Activated naive CD8-positive, alpha-beta T cell treated with anti-CD3 and anti-CD28 coated beads, Interleukin-2, amount 10 ng/mL, durations not matched to agents 7 days and 5 days (primary cell): Measurements from ENCODE around the gene GH1. TPM values are rescaled to one million over a fixed set of nuclear protein-coding genes. Genes with fewer than 3 reads are reported as not detected.
A peak's percentile ranks its signal among the peaks of the same experiment; 100 is the strongest.

Source experiments
- ATAC-seq: fragments of 150-1000 bp; cut with Tn5 transposase; one replicate; pipeline ENCODE4 v1.10.0; 2021; ENCODE audit warnings: low read depth, moderate library complexity
- POLR2A ChIA-PET: fragments of 350-600 bp; sonication (Branson Sonifier 250); formaldehyde crosslinking; loops from one replicate; lab custom pipeline; 2021; ENCODE audit warnings: antibody characterized with exemption; lab: Charles Lee
- DNase-seq: peaks from one replicate; pipeline ENCODE4 v3.0.0; 2021
- H3K27ac Mint-ChIP-seq: one replicate; pipeline ENCODE4 v1.8.0; 2022; ENCODE audit warnings: mild to moderate bottlenecking, mixed read lengths
- H3K27me3 Mint-ChIP-seq: one replicate; pipeline ENCODE4 v1.8.0; 2022; ENCODE audit warnings: mild to moderate bottlenecking, moderate library complexity, mixed read lengths
- H3K36me3 Mint-ChIP-seq: one replicate; pipeline ENCODE4 v1.8.0; 2021; ENCODE audit warnings: mild to moderate bottlenecking, mixed read lengths
- H3K4me1 Mint-ChIP-seq: one replicate; pipeline ENCODE4 v1.8.0; 2021; ENCODE audit warnings: mixed read lengths
- H3K4me3 Mint-ChIP-seq: one replicate; pipeline ENCODE4 v1.8.0; 2022; ENCODE audit warnings: mild to moderate bottlenecking, moderate library complexity, mixed read lengths
- H3K9me3 Mint-ChIP-seq: one replicate; pipeline ENCODE4 v1.8.0; 2021; ENCODE audit warnings: mixed read lengths
- total RNA-seq, 2 experiments: library from RNA; stranded (reverse); gene quantifications; one replicate each; pipeline ENCODE4 v1.2.3, GENCODE V29; 2021

Gene GH1
- total RNA-seq, 2 experiments from 2014 or later, result not detected

DNA sequence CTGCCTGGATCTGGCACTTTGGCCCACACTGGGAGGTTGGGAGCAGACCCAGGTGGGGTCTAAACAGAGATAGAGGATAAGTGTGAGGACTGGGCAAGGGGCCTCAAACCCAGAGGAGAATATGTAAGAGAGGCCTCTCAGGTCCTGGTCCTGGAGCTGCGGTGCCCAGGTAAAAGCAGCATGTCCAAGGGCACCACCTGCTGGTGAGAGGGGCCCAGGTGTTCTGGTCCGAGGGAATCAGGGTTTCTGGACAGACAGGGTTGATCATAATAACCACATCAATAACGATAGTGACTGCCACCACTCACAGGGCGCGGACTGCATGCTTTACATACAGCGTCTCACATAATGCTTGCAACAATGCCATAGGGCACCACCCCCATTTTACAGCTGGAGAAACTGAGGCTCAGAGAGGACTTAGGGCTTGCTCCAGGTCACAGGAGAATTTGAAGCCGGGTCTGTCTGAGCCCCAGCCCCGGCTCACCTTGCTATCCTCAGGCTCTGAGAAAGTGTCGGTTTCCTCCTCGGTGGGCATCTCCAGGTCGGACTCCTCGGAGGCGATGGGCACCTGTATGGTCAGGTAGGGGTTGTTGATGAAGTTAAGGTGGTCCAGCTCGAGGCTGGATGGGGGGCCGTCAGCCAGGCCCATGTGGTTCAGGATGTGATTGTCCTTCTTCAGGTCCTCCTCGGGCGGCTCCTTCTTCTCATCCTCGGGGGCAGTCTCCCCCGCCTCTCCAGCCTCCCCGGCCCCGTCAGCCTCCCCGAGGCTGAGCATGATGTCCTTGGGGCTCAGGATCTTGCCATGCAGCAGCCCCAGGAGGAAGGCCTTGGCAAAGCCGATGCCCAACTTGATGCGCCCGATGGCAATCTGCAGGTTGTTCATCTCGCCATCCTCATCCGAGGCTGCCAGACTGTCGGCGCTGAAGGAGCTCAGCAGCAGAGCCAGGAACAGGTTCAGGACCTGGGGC lies 32.6 kb upstream of the GH1 start:
- DNase-seq (peak; percentile 53), ATAC-seq (no peak)
- H3K4me3 Mint-ChIP-seq, result no peak overlapping the region
- peaks cover 14% of the 10 kb centered on the region for H3K4me1 Mint-ChIP-seq
- no peak overlapping the region for H3K27ac Mint-ChIP-seq
- H3K27me3 Mint-ChIP-seq, result peaks cover 2% of the 10 kb centered on the region
- POLR2A ChIA-PET, result interaction anchor here (1.3 kb wide), 1 partner anchor 19 kb away, joined by 4 read pairs; the partner anchor contains the start of gene CD79B
- H3K36me3 Mint-ChIP-seq, result no peaks in the 10 kb centered on the region
- H3K9me3 Mint-ChIP-seq, result no peaks in the 10 kb centered on the region

DNA sequence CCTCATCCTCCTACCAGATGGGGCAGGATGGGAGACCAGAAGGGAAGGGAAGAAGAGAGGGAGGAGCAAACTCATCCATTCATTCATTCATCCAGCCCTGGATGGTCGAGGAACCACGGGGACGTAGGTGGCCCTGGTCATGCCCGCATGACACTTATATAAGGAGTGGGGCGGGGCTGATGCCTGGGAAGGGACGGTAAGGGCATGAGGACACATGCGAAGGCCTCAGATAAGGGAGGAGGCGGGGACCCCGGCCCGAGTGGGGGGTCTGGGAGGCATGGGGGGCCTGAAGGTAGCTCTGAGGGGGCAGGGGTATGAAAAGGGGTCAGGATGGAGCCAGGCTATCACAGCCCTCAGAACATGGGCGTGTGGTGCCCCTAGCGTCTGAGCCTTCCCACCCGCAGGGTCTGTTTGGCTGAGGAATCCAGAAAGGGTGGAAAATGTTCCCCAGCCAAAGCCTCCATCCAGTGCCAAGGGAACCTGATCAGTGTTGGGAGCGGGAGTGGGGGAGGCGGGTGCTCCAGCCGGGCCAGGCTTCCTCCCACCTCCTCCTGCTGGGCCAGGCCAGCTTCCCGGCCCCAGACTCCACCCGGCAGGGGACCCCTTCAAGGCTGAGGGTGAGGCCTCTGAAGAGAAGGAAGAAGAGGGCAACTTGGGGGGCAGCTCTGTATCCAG lies 31.1 kb upstream of the GH1 start:
- Mint-ChIP-seq H3K36me3 (no peaks in the 10 kb centered on the region), H3K27ac (no peak overlapping the region), H3K4me1 (peaks cover 16% of the 10 kb centered on the region), H3K4me3 (no peak overlapping the region), H3K9me3 (no peaks in the 10 kb centered on the region), H3K27me3 (peaks cover 2% of the 10 kb centered on the region)
- POLR2A ChIA-PET, result interaction anchor here (1.0 to 1.3 kb wide), 2 partner anchors 18 to 50 kb away, joined by 4 read pairs; partner anchors contain the start of gene CD79B
- ATAC-seq (no peak), DNase-seq (no peak)

DNA sequence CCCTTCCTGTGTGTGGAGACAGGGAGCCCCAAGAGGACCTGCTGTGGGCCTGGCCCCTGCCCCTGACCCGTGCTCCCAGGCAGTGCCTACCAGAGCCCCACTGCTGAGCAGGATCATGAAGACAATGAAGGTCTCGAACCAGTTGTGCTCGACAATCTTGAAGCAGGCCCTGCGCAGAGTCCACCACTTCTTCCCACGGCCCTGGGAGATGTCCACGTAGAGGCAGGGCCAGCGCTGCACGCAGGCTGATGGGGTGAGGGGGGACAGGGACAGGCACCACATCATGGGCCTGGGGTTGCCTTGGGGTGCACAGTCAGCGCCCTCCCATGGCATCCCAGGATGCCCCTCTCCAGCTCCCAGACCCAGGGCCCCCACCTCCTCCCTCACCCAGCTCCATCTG lies 29.9 kb upstream of the GH1 start:
- Mint-ChIP-seq H3K9me3 (no peaks in the 10 kb centered on the region), H3K27ac (no peak overlapping the region), H3K4me3 (no peak overlapping the region), H3K36me3 (no peaks in the 10 kb centered on the region), H3K4me1 (peaks cover 7% of the 10 kb centered on the region), H3K27me3 (peaks cover 8% of the 10 kb centered on the region)
- ATAC-seq (no peak), DNase-seq (no peak)
- POLR2A ChIA-PET, result interaction anchor here (1.0 kb wide), 1 partner anchor 51 kb away, joined by 4 read pairs; no protein-coding TSS in a partner anchor

DNA sequence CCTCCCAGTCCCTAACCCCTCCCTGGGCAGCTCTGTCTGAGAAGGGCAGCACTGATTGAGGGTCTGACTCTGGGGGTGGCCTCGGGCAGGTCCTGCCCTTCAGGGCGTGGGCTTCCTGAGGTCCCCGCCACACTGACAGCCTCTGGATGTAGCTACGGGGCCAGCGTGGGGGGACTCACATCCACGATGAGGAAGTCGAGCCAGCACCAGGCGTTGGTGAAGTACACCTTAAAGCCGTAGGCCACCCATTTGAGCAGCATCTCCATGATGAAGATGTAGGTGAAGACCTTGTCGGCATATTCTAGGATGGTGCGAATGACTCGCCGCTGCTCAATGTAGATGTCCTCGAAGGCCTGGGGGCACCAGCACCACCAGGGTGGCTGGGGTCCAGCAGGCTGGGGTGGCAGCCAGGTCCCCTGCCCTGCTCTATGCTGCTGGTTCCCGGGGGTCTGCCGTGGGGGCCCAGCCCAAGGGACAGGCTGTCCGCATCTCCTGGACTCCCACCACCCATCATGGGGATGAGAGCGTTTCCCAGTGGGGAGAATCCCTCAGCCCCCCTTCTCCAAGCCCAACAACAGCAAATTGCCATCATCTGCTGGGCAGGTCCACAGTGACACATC lies 29.2 kb upstream of the GH1 start:
- Mint-ChIP-seq H3K4me3 (no peak overlapping the region), H3K27me3 (peaks cover 11% of the 10 kb centered on the region), H3K9me3 (no peaks in the 10 kb centered on the region), H3K27ac (no peak overlapping the region), H3K4me1 (peaks cover 7% of the 10 kb centered on the region), H3K36me3 (no peaks in the 10 kb centered on the region)
- DNase-seq, result no peak
- POLR2A ChIA-PET, result interaction anchor here (1.7 kb wide), 1 partner anchor 19 kb away, joined by 4 read pairs; no protein-coding TSS in a partner anchor
- ATAC-seq, result no peak

DNA sequence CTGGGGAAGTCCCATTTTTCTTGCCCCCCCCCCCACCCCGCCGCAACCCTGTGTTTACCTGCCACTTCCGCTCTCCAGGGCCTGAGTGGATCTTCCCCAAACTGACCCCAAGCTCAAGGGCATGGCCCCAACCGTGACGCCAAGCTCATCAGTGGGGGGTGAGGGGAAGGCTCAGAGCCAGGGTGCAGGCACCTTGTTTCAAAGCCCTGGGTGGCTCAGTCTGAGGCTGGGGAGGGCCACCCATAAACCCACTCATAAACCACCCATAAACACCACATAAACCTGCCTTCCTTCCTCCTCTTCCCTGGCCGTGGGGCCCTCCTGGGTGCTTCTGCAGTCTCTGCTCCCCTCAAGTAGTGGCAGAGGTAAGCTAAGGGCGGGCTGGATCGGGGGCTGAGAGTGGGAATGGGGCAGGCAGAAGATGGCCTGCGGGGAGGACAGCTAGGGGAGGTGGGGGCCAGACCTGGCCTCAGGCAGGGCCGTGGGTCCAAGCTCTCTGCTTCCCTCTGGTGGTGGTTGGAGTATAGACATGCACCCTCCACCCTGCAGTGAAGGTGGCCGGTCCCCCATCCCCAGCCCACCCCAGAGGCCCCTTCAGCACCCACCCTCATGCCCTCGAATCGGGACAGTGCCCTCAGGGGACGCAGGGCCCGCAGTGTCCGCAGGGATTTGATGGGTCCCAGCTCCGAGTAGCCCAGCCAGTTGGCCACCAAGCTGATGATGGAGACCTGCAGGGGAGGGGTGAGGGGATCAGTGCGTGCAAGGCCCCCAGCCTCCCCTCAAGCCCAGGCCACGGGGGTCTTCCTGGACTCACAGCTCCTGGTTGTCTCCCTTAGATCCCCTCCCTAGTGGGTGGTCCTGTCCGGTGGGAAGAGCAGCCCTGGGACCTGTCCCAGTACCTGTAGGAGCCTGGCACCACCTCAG lies 28.1 kb upstream of the GH1 start:
- peak overlapping the region; percentile 78 for H3K27ac Mint-ChIP-seq
- peaks cover 17% of the 10 kb centered on the region for H3K27me3 Mint-ChIP-seq
- H3K36me3 Mint-ChIP-seq, result no peaks in the 10 kb centered on the region
- peak; percentile 89 for ATAC-seq
- H3K4me1 Mint-ChIP-seq, result peaks cover 7% of the 10 kb centered on the region
- peak overlapping the region; percentile 83 for H3K4me3 Mint-ChIP-seq
- POLR2A ChIA-PET, result interaction anchor here (1.3 to 2.0 kb wide), 6 partner anchors 10 to 74 kb away, joined by 3 to 11 read pairs (median 6); partner anchors contain the start of genes CD79B, GH1 and ICAM2
- H3K9me3 Mint-ChIP-seq, result no peaks in the 10 kb centered on the region
- peak; percentile 72 for DNase-seq

DNA sequence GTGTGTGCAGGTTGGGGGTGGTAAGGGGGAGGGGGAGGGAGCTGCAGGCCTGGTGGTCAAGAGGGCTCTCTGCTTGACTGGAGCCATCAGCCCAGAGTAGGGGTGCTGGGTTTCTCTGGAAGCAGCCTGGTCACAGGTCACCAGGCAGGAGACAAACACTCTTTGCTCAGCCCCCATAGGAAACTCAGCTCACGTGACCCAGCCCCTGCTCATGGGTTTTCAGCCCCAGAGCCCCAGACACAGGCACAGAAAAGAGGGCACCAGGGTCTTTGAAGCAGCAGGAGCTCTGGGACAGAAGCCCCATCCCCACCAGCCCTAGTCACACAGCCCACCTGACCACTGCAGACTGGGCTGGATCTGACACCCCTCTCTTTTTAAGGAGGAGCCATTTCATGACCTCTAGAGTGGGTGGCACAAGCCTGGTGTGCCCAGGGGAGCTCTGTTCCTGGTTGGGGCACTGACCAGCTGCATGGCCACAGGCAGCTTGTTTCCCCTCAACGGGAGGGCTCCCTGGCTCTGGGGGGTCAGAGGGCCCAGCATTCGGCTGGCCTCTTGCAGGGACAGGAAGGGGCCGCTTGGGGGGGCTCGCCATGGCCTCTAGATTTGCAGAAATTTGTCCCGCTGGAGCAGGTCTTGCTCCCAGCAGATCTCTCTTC lies 27.3 kb upstream of the GH1 start:
- POLR2A ChIA-PET, result interaction anchor here (1.3 to 2.0 kb wide), 6 partner anchors 10 to 74 kb away, joined by 3 to 11 read pairs (median 6); partner anchors contain the start of genes CD79B, GH1 and ICAM2
- ATAC-seq (no peak), DNase-seq (peak; percentile 52)
- no peak overlapping the region for H3K27ac Mint-ChIP-seq
- no peaks in the 10 kb centered on the region for H3K9me3 Mint-ChIP-seq
- no peaks in the 10 kb centered on the region for H3K36me3 Mint-ChIP-seq
- H3K4me3 Mint-ChIP-seq, result peak overlapping the region; percentile 83
- peaks cover 7% of the 10 kb centered on the region for H3K4me1 Mint-ChIP-seq
- peaks cover 23% of the 10 kb centered on the region for H3K27me3 Mint-ChIP-seq

DNA sequence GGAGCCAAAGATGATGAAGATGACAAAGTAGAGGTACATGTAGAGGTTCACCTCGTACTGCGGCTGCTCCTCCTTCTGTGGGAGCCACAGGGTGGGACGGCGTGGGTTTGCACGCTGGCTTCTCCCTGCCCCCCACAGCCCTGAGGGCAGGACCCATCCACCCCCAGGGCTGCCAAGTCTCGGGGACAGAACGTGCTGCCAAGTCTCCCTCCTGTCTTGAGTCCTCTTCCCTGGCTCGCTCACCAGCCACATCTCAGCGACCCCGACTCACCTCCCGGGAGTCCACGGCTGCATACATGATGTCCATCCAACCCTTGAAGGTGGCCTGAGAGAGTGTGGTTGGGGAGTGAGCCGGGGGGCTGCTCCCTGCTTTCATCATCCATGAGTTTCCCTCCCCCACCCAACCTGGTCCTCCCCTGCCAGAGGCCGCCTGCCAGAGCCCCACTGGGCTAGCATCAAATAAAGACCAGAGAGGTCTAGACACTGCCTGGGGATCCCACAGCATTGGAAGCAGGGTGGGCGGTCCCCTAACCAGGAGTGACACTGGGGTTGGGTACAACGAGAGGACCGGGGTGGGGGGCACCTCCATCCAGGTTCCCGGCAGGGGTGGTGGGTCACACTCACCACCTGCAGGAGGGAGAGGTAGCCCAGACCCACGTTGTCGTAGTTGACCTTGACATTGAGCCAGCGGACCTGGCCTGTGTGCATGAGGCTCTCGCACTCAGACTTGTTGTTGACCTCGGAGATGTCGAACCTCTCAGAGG lies 26.3 kb upstream of the GH1 start:
- H3K4me3 Mint-ChIP-seq, result no peak overlapping the region
- H3K36me3 Mint-ChIP-seq, result no peaks in the 10 kb centered on the region
- DNase-seq (no peak), ATAC-seq (no peak)
- POLR2A ChIA-PET, result no interaction called here
- no peak overlapping the region for H3K27ac Mint-ChIP-seq
- H3K9me3 Mint-ChIP-seq, result no peaks in the 10 kb centered on the region
- peaks cover 7% of the 10 kb centered on the region for H3K4me1 Mint-ChIP-seq
- peaks cover 23% of the 10 kb centered on the region for H3K27me3 Mint-ChIP-seq

DNA sequence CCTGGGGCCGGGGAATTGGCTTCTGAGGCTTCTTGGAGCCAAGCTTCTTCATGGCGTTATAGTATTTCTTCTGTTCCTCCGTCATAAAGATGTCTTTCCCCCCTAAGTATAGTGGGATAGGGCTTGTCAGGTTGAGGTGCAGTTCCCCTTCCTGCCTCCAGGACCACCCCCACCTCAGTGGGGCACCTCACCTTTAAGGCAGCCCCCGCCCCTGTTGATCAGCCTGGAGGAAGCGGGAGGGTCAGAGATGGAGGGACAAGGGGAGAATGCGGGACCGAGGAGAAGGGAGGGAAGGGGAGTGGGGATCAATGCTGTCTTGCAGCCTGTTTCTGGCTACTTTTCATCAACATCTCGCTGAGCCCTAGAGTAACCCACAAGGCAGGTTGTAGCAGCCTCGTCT lies 25.1 kb upstream of the GH1 start:
- DNase-seq (no peak), ATAC-seq (no peak)
- H3K9me3 Mint-ChIP-seq, result no peaks in the 10 kb centered on the region
- POLR2A ChIA-PET, result no interaction called here
- H3K4me1 Mint-ChIP-seq, result peaks cover 7% of the 10 kb centered on the region
- H3K36me3 Mint-ChIP-seq, result no peaks in the 10 kb centered on the region
- no peak overlapping the region for H3K4me3 Mint-ChIP-seq
- H3K27ac Mint-ChIP-seq, result no peak overlapping the region
- peaks cover 25% of the 10 kb centered on the region for H3K27me3 Mint-ChIP-seq

DNA sequence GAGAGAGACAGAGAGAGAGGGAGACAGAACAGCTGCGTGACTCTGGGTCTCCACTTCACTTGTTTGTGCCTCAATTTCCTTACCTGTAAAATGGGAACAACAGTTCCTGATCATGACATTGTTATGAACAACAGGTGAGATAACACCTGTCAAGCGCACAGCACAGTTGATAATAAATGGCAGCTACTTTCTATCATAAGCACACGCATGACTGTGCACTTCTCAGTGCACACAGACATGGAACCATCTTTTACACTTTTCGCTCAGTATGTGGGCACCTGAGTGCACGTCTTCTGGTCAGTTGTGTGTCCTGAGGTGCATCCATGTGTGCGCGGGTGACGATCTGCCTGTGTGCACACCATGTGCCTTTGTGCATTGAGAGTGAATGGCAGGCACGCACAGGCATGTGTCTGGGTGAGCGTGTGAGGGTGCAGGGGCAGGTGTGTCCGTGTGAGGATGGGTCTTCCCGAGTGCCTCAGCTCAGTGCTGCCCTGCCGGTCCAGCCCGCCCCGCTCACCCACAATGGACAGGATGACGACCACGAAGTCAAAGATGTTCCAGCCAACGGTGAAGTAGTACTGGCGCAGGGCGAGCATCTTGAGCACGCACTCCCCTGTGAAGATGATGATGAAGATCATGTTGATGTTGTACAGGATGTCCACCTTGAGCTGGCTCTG lies 23.8 kb upstream of the GH1 start:
- Mint-ChIP-seq H3K27ac (no peak overlapping the region), H3K4me1 (peaks cover 7% of the 10 kb centered on the region), H3K36me3 (no peaks in the 10 kb centered on the region), H3K9me3 (no peaks in the 10 kb centered on the region), H3K27me3 (peaks cover 25% of the 10 kb centered on the region), H3K4me3 (no peak overlapping the region)
- POLR2A ChIA-PET, result interaction anchor here (1.0 kb wide), 1 partner anchor 35 kb away, joined by 3 read pairs; no protein-coding TSS in a partner anchor
- no peak for DNase-seq
- no peak for ATAC-seq

DNA sequence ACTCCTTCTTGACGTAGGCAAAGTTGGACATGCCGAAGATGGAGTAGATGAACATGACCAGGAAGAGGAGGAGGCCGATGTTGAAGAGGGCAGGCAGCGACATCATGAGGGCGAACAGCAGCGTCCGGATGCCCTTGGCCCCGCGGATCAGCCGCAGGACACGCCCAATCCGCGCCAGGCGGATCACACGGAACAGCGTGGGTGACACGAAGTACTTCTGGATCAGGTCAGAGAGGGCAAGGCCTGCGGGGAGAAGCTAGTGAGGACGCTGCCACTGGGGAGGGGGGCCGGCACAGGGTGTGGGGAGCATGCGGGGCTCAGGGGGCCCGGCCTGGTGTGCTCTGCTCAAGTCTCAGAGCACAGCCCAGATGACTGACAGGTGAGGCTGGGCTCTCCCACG lies 23.1 kb upstream of the GH1 start:
- POLR2A ChIA-PET, result interaction anchor here (1.0 kb wide), 1 partner anchor 36 kb away, joined by 3 read pairs; no protein-coding TSS in a partner anchor
- peaks cover 25% of the 10 kb centered on the region for H3K27me3 Mint-ChIP-seq
- no peak overlapping the region for H3K27ac Mint-ChIP-seq
- H3K4me3 Mint-ChIP-seq, result no peak overlapping the region
- no peak for DNase-seq
- peaks cover 7% of the 10 kb centered on the region for H3K4me1 Mint-ChIP-seq
- no peak for ATAC-seq
- no peaks in the 10 kb centered on the region for H3K9me3 Mint-ChIP-seq
- no peaks in the 10 kb centered on the region for H3K36me3 Mint-ChIP-seq

DNA sequence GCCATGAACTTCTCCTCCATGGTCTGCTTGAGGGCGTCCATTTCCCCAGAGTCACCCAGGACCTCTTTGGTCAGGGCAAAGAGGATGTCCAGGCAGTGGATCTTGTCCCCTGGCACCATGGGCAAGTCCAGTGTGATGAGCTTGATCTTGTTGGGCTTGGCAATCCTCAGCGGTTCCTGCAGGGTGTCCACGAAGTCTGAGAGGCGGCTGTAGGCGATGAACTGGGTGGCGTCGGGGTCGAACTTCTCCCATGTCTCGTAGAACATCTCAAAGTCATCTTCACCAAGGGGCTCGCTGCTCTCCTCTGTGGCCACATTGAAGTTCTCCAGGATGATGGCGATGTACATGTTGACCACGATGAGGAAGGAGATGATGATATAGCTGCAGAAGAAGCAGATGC lies 22.5 kb upstream of the GH1 start:
- no peaks in the 10 kb centered on the region for H3K36me3 Mint-ChIP-seq
- POLR2A ChIA-PET, result no interaction called here
- no peaks in the 10 kb centered on the region for H3K9me3 Mint-ChIP-seq
- no peak for DNase-seq
- peaks cover 3% of the 10 kb centered on the region for H3K4me1 Mint-ChIP-seq
- peaks cover 25% of the 10 kb centered on the region for H3K27me3 Mint-ChIP-seq
- no peak overlapping the region for H3K4me3 Mint-ChIP-seq
- ATAC-seq, result no peak
- no peak overlapping the region for H3K27ac Mint-ChIP-seq
